GM18498 (cell line): ENCODE results near the gene LRP2.

Experiments used
- ATAC-seq: cut with Tn5 transposase; IDR thresholded peaks from one replicate; pipeline ENCODE4 v1.9.1; 2021; ENCODE audit warnings: mild to moderate bottlenecking, moderate library complexity; ENCODE audit not compliant: unreplicated experiment

The LRP2 gene

DNA sequence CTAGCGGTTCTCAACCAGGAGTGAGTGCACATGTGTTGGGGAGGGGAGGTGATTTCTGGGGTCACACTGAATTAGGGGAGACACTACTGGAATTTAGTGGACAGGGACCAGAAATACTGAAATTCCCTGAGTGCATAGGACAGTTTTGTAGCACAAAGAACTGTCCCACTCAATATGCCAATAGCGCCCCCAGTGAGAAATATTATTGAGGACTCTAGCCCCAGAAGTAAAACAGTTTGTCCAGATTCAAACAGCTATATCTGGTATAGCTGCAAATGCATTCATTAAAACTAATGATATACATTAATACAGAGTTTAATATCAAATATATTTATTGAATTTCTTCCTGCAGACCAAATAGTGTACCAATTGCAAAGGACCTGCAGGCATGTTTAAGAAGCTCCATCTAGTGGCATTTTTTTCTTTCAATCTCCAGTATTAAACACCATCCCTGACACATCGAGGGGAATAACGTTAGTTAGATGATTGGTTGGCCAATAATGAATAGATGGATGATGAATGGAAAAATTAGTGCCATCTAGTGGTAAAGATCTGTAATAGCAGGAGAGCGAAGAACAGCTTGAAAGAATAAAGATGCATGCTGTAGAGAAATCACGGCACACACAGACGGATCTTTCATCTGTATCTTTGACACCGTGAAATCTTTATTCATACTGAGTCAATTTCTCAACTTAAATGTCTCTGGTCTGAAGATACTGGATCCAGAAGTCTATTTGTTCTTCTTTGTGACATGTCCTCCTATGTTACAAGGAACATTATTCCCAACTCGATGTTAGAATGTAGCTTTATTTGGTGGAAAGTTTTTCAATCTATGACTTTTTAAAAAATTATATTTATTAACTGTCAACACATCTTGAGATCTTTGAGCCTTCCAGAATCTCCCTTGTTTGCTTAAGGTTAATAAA is 230.5 kb downstream of the LRP2 start:
- no peak for ATAC-seq

DNA sequence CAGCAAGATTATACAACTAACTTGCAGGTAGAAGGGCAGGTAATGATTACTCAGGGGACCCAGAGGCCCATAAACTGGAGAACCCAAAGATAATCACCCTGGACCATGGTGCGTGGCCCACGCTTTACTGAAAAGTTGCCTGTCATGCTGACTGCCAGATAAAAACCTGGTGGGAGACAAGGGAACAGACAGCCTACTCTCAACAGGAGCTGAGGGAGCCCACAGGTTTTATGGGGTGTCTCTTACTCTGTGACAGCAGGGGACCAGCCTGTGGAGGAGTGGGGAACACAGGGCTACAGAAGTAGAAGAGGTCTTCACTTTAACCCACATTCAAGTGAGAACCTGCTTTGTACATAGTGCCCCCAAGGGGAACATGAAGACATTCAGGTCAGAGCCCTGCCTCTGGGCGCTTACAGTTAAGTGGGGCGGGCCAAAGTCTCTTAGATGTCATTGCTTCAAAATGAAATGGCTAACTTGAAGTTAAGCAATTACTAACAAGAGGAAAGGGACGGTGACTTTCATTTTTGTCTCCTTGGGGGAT is 232.6 kb downstream of the LRP2 start:
- ATAC-seq: no peak

DNA sequence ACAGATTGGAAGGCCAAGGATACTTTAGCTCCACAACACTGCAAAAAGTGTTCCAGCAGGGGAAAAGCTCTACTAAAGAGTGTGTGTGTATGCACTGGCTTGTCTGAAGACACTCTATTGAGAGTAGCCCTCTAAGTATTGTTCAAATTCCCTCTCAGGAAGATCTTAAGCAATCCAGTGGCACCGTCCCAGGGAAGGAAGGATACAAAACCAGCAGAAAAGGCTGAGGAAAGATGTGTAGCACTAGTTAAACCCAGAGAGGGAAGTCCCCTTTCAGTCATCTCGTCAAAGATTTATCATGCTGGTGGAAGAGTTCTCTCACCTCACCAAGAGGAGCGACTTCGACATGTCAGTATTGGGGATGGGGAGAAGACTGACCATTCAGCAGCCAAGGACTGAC is 242.5 kb downstream of the LRP2 start:
- no peak for ATAC-seq

DNA sequence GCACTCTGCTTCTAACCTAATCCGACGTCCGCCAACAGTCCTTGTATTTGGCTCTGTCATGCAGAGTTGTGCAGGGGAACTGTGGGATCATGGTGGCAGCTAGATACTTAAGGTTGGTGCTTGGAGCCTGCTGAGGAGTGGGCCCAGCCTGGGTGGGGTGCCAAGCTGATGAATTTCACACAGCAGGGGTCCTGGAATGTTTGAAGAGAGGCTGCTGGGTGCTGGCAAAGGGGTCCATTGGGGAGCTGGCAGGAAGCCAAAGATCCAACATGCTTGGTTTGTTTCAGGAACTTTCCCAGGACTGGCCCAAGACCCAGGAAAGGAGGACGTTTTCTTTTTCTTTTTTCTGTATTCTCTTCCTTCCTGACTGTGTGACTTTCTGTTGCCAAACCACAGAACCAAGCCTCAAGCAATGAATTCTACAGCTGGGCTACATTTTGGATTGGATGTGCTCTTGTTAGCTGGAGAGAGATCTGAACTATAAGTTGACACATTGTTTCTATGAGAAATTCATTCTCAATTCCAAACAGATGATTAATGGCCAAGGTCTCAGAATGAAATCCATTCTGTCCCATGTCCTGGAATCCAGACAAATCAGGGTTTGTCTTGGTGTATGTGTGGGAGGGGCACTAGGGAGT is 243.1 kb downstream of the LRP2 start:
- ATAC-seq: no peak

DNA sequence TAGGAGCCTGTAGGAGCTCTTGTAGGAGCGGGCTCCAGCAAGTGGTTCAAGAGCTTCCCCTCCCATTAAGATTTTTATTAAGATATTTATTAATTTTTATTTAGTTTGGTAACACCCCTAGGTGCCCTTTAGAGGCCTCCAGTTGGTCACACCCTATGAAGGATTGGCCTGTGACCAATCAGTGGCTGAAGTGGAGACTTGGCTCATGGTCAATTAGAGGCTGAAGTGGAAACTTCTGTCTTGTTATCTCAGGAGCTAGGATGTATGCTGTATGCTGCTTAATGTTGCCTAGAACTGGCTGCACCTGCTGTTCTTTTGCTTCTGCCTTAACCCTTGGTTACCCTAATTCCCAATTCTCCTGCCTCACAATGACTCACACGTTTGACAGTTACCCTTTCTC is 244.3 kb downstream of the LRP2 start:
- ATAC-seq: no peak

DNA sequence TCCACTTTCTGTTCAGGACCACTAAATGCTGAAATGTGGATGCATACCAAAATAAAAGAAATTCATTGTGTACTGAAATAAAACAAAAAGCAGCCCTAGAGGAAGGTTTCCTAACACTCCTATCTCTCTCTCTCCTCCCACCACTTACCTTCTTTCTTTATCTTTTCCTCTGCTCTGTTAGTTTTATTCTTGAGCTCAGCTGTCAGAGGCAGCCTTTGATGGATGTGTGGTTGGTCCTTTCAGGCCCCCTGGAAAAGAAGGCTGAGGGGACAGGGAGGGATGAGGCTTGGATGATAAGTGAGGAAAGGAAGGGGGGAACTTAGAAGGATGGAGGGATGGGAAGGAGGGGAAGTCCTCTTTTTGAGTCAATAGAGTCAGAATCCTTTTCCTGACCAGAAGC is 245.3 kb downstream of the LRP2 start:
- ATAC-seq: no peak

DNA sequence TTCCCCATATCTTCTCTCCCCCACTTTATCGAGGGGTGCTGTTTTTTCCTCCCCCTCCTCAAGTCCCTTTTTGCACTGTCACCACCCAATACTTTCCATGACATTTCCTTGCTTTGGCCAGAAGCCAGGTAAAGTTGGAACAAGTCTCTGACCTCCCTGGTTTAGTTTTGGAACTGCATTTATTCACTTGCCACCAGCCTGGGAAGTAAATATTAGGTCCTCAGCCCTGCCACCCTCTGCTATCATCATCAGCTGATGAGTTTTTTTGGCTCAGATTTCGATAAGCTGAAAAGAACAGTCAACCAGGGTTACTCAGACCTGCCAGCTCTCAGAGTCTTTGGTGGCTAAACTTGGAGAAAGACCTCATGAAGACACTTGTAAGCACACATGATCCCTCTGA is 246.0 kb downstream of the LRP2 start:
- no peak for ATAC-seq

DNA sequence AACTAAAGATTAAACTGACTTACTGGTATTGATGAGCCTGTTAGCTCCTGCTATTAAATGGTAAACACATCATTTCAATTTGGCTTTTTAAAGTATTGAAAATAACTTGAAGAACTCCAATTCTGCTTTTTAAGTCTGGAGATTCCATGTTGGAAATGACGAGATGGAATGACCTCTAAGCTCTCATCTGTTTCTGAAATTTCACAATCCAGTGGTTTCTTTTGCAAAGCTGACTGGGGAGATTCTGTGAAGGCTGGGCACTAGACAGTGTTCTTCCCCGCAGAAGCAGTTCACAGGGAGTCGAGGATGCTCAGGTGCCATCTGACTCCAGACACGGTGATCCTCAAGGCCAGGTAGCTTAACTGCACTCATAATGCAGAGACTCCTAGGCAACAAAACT is 248.3 kb downstream of the LRP2 start:
- no peak for ATAC-seq

DNA sequence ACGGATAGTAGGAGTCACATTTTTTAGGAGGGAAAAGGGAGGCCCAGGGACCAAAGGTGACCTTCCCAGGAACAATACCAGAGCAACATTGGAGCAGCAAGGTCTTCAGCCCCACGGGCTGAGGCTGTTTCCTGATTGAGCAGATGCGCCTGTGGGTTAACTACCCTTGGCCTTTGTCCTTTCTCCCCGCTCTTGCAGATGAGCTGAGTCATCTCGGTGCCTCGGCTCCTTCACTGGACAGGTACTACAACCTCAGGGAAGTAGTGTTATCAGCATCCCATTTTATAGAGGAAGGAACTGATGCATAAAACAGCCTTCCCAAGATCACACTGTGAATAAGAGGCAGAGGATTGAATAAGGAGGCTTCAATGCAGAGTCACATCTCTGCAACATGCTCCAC is 249.5 kb downstream of the LRP2 start:
- no peak for ATAC-seq

DNA sequence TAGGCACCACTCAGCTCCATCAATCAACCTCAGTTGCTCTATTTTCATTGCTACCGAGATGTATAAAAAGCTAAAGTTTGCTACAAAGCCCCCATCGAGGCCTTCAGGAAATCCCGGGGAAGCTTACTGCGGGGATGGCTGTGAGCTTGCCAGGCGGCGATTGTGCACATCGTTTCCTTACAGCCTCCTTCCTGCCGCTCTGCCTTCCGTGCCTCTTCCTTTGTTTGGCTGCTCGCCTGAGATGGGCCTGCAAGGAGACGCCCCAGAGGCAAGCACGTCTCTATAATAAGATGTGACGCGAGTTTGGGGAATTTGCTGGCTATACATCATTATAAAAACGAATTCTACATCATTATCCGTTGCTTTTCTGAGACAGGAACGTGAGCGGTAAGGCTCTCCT is 251.4 kb downstream of the LRP2 start:
- ATAC-seq: no peak

DNA sequence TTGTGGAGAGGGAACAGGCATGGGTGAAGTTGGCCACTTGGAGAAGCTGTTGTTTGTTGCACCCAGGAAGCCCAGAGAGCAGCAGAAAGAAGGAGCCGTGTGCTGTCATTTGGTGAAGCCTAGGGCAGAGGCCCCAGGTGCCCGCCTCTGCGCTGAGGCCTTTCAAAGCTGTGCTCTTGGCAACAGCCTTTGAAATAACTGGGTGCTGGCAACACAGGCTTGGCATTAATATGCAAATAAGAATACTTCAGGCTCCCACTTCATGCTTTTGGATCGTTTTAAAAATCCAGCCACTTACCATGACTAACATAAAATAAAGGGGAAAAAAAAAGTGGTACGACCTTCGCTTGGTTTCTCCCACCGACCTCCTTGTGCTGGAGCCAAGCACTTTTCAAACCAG is 251.9 kb downstream of the LRP2 start:
- no peak for ATAC-seq

DNA sequence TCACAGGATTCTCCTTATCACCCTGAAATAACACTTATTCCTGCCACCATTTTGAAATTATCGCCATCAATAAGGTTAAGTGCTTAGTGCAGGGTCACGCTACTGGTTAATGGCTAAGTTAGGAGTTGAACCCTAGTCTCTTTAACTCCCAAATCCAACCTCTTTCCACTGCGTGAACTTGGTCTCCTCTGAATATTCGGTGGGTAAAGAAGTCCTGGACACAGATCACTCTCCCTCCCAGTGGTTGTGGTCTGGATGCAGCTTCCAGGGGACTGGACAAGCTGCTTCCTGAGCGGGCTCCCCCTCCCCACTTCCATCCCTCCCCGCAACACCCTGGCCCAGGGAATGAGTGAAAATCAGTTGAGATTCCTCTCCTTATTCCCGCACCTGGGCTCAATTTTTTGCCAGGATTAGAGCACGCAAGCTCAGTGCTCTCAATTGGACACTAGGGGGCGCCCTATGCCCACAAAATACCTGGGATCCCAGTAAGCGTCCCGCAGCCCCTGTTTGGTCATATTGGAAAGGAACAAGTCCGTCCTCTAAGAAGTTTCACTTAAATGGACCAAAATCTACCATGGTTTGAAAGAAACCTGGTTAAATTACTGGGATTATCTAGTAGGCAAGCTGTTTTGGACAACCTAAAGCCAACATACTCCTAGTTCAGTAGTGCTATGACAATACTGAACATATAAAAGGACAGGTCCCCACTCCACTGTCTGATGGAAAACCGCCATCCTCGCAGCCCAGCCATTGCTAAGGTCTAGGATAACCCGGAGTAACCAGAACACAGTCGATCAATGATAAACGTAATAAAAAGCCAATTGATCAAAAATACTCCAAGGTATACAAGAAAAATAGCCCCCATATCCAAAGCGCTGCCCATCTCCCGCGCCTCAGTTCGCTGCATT is 252.6 kb downstream of the LRP2 start:
- peak; percentile 47 for ATAC-seq

DNA sequence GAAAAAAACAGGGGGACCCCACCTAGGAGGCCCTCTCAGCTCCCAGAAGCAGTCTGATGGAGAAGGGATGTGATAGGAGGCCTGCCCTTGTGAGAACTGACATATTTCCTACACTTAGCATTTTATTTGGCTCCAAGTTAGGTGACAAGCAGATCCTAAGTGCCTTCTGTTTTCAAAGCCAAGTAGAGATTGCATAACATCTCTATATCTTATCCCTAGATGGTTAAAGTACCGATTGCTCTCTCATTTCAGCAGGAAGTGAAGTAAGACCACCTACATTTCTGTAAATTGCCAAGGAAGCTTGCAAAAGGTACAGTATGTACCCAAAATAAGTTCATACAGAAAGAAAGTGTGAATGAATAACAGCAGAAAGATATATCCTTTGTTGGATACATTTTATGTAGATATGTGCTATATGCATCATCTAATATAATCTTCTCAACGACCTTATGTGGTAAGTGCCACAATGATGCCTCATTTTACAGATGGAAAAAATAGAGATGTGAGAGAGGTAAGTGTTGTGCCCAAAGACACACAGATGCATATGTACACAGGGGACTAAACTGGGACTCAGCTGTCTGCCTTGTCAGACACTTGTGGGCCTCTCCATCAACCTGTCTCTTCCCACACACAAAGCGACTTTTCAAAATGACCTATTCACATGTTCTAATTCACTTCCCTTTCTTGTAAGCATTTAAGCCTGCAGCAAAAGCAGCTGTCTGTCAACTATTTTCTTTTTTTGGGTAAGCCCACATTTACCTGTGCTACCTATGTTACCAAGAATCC is 254.0 kb downstream of the LRP2 start:
- no peak for ATAC-seq

DNA sequence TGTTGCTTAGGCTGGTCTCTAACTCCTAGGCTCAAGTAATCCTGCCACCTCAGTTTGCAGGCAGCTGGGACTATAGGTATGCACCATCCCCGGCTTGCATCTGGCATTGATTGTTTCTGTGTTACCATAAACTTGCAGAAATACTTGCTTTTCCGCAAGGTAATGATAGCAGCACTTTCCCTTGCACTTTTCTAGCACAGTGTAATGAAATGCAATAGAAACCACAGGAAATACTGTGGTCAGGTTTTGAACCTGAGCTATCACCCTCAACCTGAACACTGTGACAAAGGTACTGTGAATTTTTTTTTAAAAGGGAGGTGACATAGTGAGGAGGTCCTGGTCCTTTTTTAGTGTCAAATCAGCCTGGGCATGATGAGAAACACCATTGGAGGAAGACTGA is 254.7 kb downstream of the LRP2 start:
- peak; percentile 87 for ATAC-seq

DNA sequence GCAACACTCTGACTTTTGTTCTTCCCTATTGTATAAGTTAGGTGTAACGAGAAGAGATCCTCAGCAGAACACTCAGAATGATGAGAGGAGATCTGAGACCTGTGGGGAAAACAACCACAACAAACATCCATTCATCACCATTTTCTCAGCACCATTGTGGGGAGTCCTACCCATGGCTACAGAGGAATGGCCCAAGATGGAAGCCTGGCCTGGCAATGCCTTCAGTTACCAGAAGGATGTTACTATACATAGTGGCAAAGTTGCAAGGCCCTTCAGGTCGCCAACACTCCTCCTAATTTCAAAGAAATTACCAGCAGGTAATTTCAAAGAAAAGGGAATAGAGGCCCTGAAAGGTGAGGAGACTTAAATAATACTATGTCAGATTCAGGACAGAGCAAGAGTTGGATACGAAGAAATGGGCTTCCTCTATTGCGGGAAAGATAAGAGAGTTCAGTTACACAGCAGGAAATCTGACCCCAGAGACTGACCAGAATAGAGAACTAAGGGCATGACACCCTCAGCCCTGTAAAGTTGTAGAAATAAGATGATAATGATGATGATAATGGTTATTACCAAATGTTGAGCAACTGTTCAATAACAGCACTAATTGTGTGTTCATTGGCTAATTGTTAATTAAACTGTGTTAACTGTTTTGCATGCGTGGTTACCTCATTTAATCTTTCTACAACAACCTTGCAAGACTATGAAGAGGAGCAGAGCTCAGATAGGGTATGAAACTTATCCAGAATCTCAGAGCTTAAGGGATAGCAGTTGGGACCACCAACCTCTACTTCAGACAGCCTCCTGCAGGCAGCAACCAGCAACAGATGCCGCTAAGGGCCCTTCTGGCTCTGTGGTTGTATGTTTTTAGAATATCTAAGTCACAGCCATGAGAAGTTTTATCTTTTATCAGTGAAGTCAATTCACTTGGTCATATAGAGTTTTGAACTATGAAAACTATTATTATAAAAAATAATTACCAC is 255.5 kb downstream of the LRP2 start:
- no peak for ATAC-seq

DNA sequence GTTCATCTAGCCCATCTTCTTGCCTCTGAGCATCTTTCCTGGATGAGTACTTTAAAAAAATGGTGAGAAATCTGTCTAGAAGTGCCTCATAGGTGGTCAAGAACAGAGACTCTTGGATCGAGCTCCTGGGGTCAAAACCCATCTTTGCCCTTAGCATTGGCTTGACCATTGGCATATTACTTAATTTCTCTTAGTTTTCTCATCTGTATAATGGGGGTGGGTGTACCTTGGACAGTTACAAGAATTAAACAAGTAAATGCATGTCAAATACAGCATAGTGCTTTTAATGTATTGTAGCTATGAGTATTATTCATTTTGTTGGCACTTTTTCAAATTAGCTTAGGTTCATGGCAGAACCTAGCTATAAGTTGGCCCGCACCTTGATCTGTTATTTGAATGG is 256.2 kb downstream of the LRP2 start:
- no peak for ATAC-seq

DNA sequence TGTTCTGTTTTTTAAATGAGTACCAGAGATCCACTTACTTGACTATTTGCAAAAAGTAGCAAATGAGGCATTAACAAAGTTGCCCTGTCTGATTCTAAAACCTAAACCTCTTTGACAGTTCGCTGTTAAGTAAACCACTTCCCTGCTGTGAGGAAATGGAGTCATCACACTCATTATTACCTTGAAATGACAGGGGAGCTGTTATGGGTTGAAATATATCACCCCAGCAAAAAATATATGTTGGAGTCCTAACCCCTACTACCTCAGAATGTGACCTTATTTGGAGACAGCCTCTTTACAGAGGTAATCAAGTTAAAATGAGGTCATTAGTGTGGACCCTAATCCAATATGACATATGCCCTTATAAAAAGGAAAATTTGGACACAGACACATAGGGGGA is 256.9 kb downstream of the LRP2 start:
- no peak for ATAC-seq

DNA sequence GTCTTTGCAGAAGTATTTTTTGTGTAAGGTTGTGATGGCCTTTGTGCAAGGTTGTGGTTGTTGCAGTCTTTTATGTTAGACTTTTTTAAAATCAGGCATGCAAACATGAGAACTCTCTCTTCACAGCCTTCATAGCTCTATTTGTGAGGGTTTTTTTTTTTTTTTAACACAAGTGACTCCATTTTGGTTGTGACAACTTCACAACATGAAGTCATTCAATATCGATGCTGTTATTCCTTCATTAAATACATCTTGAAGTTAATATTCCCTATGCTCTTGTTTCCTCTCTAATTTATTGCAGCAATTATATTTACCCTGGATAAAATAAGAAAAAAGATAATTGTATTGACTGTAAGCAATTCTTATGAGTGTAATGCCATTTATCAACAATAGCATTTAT is 257.5 kb downstream of the LRP2 start:
- ATAC-seq: no peak

DNA sequence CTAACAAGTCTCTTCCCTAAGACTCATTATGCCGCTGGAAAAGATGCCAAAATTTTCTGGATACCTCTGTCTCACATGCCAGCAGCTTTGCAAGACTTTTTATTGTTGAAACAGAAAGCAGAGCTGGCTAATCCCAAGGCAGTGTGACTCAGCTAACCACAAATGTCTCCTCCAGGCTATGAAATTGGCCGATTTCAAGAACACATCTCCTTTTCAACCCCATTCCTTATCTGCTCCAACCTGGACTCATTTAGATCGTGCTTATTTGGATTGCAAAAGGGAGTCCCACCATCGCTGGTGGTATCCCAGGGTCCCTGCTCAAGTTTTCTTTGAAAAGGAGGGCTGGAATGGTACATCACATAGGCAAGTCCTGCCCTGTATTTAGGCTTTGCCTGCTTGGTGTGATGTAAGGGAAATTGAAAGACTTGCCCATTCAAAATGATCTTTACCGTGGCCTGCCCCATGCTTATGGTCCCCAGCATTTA is 266.7 kb downstream of the LRP2 start:
- no peak for ATAC-seq
